Uterus (tissue), 4 donors: ENCODE results near the gene RIPPLY3. TPM values are rescaled to one million over a fixed set of nuclear protein-coding genes. Genes with fewer than 3 reads are reported as not detected.

Experiments
- DNase-seq, 2 donors: peaks; one replicate each; pipeline ENCODE4 v3.0.0-alpha.2; 2019 to 2020
- H3K27ac ChIP-seq, 2 donors: fragments of 200-600 bp; sonication (generic); 1 replicate in 1 of 2; 2 replicates in 1 of 2; pipeline ENCODE4 v1.5.1; 2016 to 2018
- H3K27me3 ChIP-seq, 2 donors: fragments of 200-600 bp; sonication (generic); one replicate each; pipeline ENCODE4 v1.5.1; 2018 to 2019; ENCODE audit warnings: control low read depth in 1 of 2
- H3K36me3 ChIP-seq, 2 donors: fragments of 200-600 bp; sonication (generic); one replicate each; pipeline ENCODE4 v1.5.1; 2019; ENCODE audit warnings: control low read depth in 1 of 2
- H3K4me1 ChIP-seq, 2 donors: fragments of 200-600 bp; sonication (generic); one replicate each; pipeline ENCODE4 v1.5.1; 2018 to 2019; ENCODE audit warnings: control low read depth in 1 of 2
- H3K4me3 ChIP-seq, 2 donors: fragments of 200-600 bp; sonication (generic); 1 replicate in 1 of 2; 2 replicates in 1 of 2; pipeline ENCODE4 v1.5.1; 2018 to 2019; ENCODE audit warnings: mild to moderate bottlenecking in 1 of 2
- H3K9me3 ChIP-seq, 2 donors: fragments of 200-600 bp; sonication (generic); one replicate each; pipeline ENCODE4 v1.5.1; 2019; ENCODE audit warnings: control low read depth in 1 of 2
- CTCF ChIP-seq, 4 experiments: fragments of 200-600 bp in 2 of 4; fragments of 450-650 bp in 2 of 4; sonication (generic) in 2 of 4; IDR thresholded peaks; one replicate each; pipeline ENCODE4 v1.5.1; 2016 to 2019; ENCODE audit warnings: antibody characterized with exemption in 4 of 4, mild to moderate bottlenecking in 2 of 4, moderate library complexity in 1 of 4
- POLR2A ChIP-seq, 2 donors: fragments of 450-650 bp; IDR thresholded peaks; one replicate each; pipeline ENCODE4 v1.6.1; 2016; ENCODE audit warnings: antibody characterized with exemption in 2 of 2, mild to moderate bottlenecking in 1 of 2, moderate library complexity in 1 of 2
- intact Hi-C: fragments of 100-400 bp; cut with DNase I; formaldehyde crosslinking; loops from one replicate; pipeline ENCODE4 v1.15.1; 2023; ENCODE audit warnings: low total_unique reads
- total RNA-seq, 4 donors: library from RNA; depleted of rRNA in 3 of 4; stranded (reverse); fragments of >200 nt in 3 of 4; gene quantifications; one replicate each; pipeline versions ENCODE4 v1.1.0 to v1.2.4, GENCODE V29; 2014 to 2023
- donor health status: DM: yes; HTN: yes; CAD: no.

The RIPPLY3 gene
- total RNA-seq = under 1 TPM in 1 of 4 donors, not detected in 3; 0.62 TPM

- TF ChIP-seq POLR2A (IDR thresholded peaks at IDR 0.05) (no peak), CTCF (IDR thresholded peaks at IDR 0.05) (no peak)
- intact Hi-C loops = no loop called here
- Histone ChIP-seq H3K4me3 (peak within 1 kb of the TSS; percentile 3 to 25), H3K9me3 (no peaks in the 10 kb centered on the region), H3K36me3 (no peaks in the 10 kb centered on the region), H3K27me3 (peaks cover 5 to 8% of the 10 kb centered on the region in 2 donors), H3K27ac (no peak within 1 kb of the TSS), H3K4me1 (no peaks in the 10 kb centered on the region)
- no peak for DNase-seq
Observed at GRCh38 chr21:37006486-37007291, at the start of gene RIPPLY3. RIPPLY3 (plus strand) TSS chr21:37006702; CDS start chr21:37006773, 71 bp downstream.

- Histone ChIP-seq H3K27me3 (no peaks in the 10 kb centered on the region), H3K9me3 (no peaks in the 10 kb centered on the region), H3K4me1 (no peaks in the 10 kb centered on the region), H3K36me3 (no peaks in the 10 kb centered on the region), H3K4me3 (no peak overlapping the region), H3K27ac (no peak overlapping the region)
- intact Hi-C loops = no loop called here
- no peak for TF ChIP-seq CTCF (IDR thresholded peaks at IDR 0.05)
- no peak for TF ChIP-seq POLR2A (IDR thresholded peaks at IDR 0.05)
- DNase-seq = no peak
Observed at GRCh38 chr21:36959020-36959835, 47.3 kb upstream of the RIPPLY3 start.

- no peak for DNase-seq
- no peaks in the 10 kb centered on the region for H3K9me3 ChIP-seq
- no peak overlapping the region for H3K4me3 ChIP-seq
- intact Hi-C loops = no loop called here
- H3K27ac ChIP-seq = no peak overlapping the region
- no peaks in the 10 kb centered on the region for H3K27me3 ChIP-seq
- H3K36me3 ChIP-seq = no peaks in the 10 kb centered on the region
- H3K4me1 ChIP-seq = no peaks in the 10 kb centered on the region
- TF ChIP-seq CTCF (IDR thresholded peaks at IDR 0.05) = no peak
- TF ChIP-seq POLR2A (IDR thresholded peaks at IDR 0.05) = no peak
Observed at GRCh38 chr21:36960676-36961284, 45.7 kb upstream of the RIPPLY3 start.

GRCh38 chr21:36962098-36962780, 44.3 kb upstream of the RIPPLY3 start:
- Histone ChIP-seq H3K36me3 (no peaks in the 10 kb centered on the region), H3K9me3 (no peaks in the 10 kb centered on the region), H3K27me3 (no peaks in the 10 kb centered on the region), H3K4me1 (no peaks in the 10 kb centered on the region), H3K27ac (no peak overlapping the region), H3K4me3 (no peak overlapping the region)
- TF ChIP-seq CTCF (IDR thresholded peaks at IDR 0.05) = no peak
- no peak for TF ChIP-seq POLR2A (IDR thresholded peaks at IDR 0.05)
- no peak for DNase-seq
- intact Hi-C loops = no loop called here
